OCI-LY1 (cell line): Measurements from ENCODE around the gene ERBB4.
"Not testable (repeated sequence)": the region's sequence is repeated elsewhere in the genome, so short reads cannot be mapped to it uniquely, and the experiment has no call there.

Experiments
- CTCF ChIP-seq: fragments of 200-600 bp; sonication (generic), shearing (Covaris generic); IDR thresholded peaks from 2 replicates; pipeline ENCODE4 v1.5.1; 2017; ENCODE audit warnings: mild to moderate bottlenecking, antibody characterized with exemption, low read length, moderate library complexity, mixed read lengths
- EZH2 ChIP-seq: fragments of 200-600 bp; sonication (generic), shearing (Covaris generic); IDR thresholded peaks from 2 replicates; pipeline ENCODE4 v1.8.0; 2017; ENCODE audit warnings: borderline replicate concordance, mixed run types, mild to moderate bottlenecking, antibody characterized with exemption, low read length, moderate library complexity, mixed read lengths

GRCh38 chr2:212467551-212467950 lies 71.1 kb downstream of the ERBB4 start:
- peak; percentile 10; the same call in 1 of the 2 replicates for TF ChIP-seq CTCF
- TF ChIP-seq EZH2: not testable (repeated sequence)
